ENCODE results near the gene ZFP82.

Gene ZFP82

DNA sequence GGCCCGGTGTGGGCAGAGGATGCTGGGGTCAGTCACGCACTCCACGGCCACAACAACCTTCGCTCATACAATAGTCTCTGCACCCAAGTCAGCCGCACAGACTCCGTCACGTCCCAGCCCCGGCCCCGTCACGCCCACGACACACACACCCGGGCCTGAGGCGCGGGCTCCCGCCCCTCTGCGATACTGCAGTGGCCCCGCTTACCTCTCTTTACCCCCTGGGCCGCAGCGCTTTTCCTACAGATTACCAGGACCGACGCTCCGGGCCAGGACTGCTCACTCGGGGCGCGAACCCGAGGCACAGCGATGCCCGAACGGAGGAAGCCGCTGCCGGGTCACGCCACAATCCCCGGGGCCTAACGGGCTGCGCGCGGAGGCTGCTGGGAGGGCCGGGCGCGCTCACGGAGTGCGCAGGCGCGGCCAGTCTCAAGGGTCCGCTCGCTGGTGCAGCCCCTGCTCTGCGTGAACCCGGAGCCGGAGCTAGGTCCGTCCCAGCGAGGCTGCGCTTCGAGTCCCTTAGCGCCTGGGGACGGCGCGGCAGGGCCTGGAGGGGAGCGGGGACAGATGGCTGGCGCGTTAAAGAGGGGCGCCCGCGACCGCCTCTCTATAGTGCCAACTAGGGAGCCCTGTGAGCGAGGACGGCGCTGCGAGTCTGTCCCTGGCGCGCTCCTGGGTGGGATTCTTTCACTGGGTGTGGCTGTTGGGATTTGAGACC lies at the start of gene ZFP82:
Gene ZFP82, minus strand, starts transcription at position 358 of the 715 bp plus-strand sequence. CDS start 8,855 bp downstream, outside the sequence.
- DNase-seq: peak; percentile 68

DNA sequence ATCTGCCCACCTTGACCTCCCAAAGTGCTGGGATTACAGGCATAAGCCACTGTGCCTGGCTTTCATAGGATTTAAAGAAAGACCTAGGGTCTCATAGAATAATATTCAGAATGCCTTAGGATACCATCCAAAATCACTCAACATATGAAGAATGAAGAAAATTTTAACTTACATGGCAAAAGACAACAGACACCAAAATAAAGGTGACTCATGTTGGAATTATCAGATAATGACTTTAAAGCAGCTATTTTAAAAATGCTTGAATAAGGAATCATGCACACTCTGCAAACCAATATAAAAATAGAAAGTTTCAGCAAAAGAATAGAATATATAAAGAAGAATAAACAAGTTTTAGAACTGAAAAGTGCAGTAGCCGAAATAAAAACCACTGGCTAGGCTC lies 41.6 kb upstream of the ZFP82 start:
- DNase-seq: no peak

DNA sequence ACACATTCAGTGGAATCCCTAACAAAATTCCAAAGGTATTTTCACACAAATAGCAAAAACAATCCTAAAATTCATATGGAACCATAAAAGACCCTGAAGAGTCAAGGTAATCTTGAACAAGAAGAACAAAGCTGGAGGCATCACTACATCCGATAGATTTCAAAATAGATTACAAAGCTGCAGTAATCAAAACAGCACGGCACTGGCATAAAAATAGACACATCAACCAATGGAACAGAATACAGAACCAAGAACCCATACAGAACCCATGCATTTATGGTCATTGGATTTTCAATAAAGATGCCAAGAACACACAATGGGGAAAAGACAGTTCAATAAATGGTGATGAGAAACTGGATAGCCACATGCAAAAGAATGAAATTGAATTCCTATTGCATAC lies 38.4 kb upstream of the ZFP82 start:
- DNase-seq: no peak

DNA sequence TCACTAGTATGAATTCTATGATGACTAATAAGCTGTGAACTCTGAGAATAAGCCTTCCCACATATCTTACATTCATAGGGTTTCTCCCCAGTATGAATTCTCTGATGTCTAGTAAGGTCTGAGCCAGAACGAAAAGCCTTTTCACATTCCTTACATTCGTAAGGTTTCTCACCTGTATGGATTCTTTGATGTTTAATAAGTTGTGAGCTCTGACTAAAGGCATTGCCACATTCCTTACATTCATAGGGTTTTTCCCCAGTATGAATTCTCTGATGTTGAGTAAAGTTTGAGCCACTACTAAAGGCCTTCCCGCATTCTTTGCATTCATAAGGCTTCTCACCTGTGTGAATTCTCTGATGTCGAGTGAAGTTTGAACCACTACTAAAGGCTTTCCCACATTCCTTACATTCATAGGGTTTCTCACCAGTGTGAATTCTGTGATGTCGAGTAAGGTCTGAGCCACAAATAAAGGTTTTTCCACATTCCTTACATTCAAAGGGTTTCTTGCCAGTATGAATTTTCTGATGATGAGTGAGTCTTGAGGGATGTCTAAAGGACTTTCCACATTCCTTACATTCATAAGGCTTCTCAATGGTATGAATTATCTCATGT lies 30.7 kb upstream of the ZFP82 start:
- DNase-seq: no peak

DNA sequence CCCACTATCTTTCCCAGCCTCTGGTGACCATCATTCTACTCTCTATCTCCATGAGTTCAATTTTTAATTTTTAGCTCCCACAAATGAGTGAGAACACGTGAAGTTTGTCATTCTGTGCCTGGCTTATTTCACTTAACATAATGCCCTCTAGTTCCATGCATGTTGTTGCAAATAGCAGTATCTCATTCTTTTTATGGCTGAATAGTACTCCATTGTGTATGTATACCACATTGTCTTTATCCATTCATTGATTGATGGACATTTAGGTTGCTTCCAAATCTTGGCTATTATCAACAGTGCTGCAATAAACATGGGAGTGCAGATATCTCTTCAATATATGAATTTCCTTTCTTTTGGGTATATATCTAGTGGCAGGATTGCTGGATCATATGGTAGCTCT lies 22.9 kb upstream of the ZFP82 start:
- DNase-seq: no peak

DNA sequence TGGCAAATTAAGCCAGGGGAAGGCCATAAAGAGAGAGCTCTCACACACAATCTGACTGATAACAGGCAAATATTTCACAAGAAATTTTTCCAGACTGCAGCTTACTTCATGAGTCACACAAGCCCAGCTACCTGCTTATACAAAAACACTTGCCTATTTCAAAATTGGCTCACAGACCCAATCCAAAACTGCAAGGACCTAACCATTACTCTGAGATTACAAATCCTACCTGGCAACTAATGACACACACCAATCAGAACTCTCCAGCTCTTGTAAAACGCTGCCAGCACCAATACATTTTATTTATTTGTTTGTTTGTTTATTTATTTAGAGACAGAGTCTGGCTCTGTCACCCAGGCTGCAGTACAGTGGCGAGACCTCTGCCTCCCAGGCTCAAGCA lies 18.1 kb upstream of the ZFP82 start:
- DNase-seq: no peak

DNA sequence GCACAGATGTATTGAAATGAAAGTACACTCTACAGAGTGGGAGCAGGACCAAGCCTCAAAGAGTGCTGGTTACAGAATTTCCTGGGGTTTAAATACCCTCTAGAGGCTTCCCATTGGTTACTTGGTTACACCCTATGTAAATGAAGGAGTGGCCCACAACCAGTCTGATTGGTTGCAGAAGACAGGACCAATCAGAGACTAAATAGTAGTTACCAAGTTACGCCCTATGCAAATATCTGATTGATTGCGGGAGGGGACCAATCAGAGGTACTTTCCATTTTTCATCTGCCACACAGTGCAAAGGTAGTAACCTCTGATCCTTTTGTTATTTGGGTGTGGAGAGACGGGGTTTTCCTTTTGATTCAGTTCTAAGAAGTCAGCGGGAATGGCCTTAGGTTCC lies 5.5 kb upstream of the ZFP82 start:
- DNase-seq: no peak

DNA sequence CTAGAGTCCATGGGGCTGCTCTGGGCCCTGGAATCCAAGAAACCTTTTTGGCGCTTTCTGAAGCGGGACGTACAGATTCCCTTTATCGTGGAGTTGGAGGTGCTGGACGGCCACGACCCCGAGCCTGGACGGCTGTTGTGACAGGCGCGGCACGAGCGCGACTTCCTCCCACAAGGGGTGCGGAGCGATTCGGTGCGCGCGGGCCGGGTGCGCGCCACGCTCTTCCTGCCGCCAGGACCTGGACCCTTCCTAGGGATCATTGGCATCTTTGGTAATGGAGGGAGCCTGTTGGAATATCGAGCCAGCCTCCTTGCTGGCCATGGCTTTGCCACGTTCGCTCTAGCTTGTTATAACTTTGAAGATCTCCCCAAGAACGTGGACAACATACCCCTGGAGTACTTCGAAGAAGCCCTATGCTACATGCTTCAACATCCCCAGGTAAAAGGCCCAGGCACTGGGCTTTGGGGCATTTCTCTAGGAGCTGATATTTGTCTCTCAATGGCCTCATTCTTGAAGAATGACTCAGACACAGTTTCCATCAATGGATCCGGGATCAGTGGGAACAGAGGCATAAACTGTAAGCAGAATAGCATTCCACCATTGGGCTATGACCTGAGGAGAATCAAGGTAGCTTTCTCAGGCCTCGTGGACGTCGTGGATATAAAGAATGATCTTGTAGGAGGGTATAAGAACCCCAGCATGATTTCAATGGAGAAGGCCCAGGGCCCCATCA lies 3.5 kb upstream of the ZFP82 start:
- no peak for DNase-seq

DNA sequence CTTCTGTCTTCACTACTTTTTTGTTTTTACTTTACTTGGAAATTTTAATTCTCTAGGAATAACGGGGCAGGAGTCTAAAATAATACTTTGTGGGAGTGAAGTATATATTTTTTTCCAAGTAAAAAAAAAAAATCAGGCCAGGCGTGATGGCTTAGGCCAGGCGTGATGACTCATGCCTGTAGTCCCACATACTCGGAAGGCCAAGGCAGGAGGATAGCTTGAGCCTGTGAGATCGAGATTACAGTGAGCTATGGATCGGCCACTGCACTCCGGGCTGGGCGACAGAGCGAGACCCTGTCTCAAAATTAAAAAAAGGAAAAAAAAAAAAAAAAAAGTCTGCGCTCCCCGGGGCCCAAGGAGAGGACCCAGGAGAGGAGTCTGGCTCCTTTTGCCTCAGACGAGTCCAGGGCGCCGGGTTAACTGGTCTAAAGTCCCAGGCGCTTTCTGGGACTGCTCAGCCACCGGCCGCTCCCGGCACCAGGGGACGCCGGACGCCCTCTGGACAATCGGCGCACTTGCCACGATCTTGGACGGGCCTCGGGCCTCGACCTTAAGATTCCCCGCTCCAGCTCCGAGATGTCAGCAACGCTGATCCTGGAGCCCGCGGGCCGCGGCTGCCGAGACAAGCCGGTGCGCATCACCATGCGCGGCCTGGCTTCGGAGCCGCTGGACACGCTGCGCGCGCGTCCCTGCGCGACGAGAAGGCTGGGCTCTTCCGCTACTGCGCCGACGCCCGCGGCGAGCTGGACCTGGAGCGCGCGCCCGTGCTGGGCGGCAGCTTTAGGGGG lies 2.7 kb upstream of the ZFP82 start:
- peak; percentile 1 for DNase-seq

DNA sequence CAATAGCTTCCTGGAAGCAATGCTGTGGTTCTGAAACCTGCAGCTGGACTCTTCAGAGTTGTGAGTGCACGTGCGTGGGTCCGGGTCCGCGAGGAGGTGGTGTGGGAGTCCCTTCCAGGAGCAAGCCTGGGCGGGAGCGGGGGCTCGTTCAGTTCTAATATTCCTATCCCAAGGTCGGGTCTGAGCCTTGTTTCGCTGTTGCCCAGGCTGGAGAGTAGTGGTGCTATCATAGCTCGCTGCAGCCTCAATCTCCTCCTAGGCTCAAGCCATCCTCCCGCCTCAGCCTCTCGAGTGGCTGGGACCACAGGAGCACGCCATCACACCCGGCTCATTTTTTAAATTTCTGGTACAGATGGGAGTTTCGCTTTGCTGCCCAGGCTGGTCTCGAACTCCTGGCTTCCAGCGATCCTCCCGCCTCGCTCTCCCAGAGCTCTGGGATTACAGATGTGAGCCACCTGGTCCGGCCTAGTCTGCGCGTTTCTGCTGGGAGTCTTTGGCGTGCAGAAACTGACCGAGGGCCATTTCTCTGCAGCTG lies 625 bp downstream of the ZFP82 start:
- no peak for DNase-seq

DNA sequence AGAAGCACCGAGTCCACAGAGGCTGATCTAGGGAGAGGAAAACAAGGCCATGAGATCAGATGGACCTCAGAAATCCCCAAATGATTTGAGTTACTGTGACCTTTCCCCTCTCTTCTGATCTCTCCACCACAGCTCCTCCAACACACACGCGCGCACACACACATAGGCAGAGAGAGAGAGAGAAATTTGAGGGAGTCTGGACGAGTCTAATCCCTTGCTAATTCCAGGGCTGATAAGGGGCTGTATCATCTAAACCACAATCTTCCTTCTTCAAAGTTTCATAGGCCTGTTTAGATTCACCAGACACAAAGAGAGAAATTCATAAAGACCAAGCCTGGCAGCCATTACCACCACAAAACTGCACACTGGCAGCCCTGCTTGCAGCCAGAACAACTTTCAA lies 8.6 kb downstream of the ZFP82 start:
- no peak for DNase-seq

DNA sequence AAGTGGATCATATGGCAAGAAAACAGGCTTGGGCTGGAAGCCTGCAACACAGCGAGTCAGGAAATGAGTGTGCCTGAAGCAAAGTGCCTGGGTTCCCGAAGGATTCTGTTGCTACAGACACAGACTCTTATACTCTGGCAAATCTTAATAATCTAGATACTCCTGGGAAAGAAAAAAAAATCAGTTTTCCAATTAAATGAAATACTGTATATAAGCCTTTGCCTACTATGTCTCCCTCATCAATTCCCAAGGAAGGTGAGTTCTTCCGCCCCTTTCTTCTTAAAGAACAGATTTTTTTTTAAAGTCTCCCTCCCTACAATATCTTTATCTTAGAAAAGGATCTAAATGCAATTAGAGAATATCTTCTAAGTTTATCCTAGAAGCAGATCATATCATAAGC lies 10.3 kb downstream of the ZFP82 start:
- DNase-seq: no peak

DNA sequence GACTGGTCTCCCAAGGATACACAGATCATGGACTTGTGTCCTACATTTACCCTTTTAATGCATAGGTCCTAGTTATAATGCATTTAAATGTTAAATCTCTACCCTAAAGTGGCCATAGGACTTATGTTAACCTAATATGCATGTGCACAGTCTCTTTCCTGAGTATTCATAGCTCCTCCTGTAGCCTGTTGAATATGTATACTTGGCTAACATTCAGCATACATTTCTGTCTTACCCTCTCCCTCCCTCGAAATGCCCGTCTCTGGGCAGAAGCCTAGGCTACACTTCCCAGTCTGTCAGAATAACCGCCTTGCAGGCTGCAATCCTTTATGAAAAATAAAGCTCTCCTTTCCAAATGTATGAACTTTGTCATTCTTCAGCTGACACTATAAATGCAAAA lies 13.9 kb downstream of the ZFP82 start:
- DNase-seq: no peak

DNA sequence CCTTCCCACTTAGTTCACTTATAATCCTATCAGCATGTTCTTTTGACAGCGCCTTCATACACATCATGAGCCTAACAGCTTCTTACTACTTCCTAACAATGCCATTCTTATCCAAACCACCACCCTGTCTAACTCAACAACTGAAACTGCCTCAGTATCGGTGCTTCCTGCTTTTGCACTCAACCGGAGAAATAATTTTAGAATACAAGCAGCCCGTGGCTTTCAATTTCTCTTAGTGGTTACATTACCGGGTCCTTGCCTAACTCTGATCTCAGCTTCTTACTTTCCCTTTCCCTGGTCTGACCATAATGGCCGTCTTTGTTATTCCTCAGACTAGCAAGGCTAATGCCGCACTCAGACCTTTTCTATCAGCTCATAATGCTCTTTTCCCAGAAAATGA lies 17.0 kb downstream of the ZFP82 start:
- peak; percentile 6 for DNase-seq

DNA sequence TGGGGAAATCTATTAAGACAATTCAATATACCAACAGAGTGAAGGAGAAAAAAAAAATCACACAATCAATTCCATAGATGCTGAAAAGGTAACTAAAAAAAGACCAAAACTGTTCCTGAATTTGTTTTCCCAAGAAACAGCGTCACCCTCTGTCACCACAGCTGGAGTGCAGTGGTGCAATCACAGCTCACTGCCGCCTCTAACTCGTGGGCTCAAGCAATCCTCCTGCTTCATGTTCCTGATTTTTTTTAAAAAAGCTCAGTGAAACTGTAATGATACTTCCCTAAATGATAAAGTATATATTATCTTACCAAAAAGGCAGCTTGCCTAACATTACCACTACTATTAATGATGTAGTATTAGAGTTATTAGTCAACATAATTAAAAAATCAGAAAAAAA lies 19.9 kb downstream of the ZFP82 start:
- peak; percentile 59 for DNase-seq

DNA sequence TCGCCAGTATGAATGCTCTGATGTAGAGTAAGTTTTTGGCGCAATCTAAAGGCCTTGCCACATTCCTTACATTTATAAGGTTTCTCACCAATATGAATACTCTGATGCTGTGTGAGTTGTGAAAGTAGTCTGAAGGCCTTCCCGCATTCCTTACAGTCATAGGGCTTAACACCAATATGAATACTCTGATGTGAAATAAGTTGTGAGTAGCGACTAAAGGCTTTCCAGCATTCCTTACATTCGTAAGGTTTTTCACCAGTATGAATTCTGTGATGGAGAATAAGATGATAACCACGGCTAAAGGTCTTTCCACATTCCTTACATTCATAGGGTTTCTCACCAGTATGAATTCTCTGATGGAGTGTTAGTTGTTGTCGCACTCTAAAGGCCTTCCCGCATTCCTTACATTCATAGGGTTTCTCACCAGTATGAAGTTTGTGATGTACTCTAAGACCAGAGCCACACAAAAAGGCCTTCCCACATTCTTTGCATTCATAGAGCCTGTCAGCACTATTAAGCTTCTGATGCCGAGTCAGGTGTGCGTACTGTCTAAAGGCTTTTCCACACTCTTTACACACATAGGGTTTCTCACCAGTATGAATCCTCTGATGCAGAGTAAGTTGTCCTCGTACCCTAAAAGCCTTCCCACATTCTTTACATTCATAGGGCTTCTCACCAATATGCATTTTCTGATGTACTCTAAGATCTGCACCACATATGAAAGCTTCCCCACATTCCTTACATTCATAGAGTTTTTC lies 25.3 kb downstream of the ZFP82 start:
- DNase-seq: no peak

DNA sequence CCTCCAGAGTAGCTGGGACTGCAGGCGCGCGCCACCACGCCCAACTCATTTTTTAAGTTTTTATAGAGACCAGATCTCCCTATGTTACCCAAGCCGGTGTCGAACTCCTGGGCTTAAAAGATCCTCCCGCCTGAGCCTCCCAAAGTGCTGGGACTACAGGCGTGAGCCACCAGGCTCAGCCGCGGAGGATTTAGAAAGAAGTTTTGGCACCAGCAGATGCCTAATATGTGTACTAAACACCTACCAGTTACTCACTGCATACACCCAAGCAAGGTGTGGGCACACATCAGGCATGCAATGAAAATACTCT lies 39.0 kb downstream of the ZFP82 start:
- DNase-seq: no peak

DNA sequence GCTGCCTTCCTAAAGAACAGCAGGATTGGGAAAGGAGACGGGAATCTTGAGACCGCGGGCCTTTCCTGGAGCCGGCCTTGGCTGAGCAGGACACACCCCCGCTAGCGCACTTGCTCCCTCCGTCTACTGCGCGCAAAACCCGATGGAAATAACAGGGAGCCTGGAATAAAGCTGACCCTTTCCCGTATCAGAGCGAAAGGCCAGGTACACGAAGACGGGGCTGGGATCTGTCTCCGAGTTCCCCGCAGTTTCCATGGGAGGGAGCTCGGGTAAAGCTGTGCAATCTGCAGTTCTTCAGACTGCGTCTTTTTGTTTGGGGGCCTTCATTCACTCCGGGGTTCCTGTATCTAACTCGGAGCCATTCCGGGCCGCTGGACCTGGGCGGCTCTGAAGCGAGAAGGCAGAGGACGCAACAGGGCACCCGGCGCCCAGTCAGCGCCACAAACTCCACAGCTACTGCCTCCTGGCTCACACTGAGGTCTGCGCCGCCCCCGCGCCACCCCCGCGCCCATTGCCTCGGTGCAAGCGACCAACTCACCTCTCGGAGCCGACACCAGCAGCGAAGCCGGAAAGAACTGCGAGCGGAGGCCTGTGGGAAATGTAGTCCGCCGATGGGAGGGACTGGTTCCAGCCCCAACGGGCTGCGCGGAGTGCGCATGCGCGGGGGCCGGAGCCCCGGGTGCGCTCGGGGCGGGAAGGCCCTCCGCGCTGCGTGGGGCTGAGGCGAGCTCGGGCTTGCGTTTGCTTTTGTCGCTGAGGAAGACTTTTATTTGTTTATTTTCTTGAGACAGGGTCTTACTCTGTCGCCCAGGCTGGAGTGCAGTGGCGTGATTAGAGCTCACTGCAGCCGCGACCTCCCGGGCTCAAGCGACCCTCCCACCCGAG lies 39.6 kb downstream of the ZFP82 start, which contains the start of gene ZFP14:
Gene ZFP14, minus strand, starts transcription at position 577 of the 885 bp plus-strand sequence. CDS start 11,309 bp downstream, outside the sequence.
- DNase-seq: peak; percentile 95

DNA sequence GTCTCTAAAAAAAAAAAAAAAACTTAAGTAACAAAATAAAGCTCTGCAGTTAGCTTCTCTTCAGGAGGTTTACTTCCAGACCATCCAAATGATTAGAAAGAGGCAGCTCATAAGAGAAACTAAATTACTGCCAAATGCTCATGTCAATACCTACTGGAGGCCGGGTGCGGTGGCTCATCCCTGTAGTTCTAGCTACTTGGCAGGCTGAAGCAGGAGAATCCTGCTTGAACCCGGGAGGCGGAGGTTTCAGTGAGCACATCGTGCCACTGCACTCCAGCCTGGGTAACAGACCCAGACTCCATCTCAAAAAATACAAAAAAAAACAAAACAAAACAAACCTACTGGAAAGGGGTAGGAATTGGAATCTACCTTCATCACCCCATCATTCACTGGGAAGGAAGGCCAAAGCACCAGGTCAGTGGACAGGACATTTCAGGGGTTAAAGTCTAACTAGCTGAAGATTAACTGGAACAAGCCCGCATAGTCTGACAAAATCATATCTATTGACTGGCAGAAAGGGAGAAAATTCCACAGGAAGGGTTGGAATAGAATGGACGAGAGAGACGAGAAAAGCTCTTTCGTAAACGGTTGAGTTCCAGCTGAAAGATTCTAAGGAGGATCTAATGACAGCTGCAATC lies 40.8 kb downstream of the ZFP82 start:
- DNase-seq: no peak

DNA sequence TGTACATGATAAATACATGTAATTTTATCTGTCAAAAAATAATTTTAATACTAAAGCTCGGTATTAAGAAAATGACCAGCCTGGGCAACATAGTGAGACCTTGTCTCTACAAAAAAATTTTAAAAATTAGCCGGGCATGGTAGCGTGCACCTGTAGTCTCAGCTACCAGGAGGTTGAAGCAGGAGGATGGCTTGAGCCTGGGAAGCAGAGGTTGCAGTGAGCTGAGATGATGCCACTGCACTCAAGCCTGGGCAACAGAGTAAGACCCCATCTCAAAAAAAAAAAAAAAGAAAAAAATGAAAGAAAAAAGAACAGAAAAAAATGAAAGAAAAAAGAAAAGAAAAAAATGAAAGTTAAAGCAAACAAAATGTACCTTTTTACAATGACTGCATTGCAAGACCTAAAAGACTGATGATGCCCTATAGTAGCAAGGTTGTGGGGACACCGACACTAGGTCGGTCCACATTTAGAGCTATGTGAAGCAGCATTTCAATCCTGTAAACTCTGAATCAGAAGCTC lies 44.7 kb downstream of the ZFP82 start:
- DNase-seq: no peak

DNA sequence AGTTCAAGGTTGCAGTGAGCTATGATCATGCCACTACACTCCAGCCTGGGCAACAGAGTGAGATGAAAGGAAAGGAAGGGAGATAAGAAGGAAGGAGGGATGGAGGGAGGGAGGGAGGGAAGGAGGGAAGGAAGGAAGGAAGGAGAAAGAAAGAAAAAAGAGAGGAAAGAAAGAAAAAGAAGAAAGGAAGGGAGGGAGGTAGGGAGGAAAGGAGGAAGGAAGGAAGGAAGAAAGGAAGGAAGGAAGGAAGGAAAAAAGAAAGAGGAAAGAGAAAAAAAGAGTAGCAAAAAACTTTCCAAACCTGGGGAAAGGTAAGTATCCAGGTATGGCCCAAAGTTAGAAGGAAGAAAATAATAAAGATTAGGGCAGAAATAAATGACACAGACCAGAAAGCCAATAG lies 46.6 kb downstream of the ZFP82 start:
- no peak for DNase-seq
